G401 (cell line): ENCODE data around the gene NSUN3. TPM values are rescaled to one million over a fixed set of nuclear protein-coding genes. Genes with fewer than 3 reads are reported as not detected.

Experiments used
- DNase-seq: peaks from one replicate; pipeline ENCODE4 v3.0.0-alpha.2; 2015; ENCODE audit warnings: low spot score
- in situ Hi-C: cut with HindIII; loops from 2 replicates; pipeline ENCODE4 v1.10.0; 2016; ENCODE audit warnings: low sequenced_read_pairs, mixed read lengths
- total RNA-seq: library from RNA; depleted of rRNA; stranded (reverse); fragments of >200 nt; shearing (Covaris generic); gene quantifications from 2 replicates; pipeline ENCODE4 v1.2.3, GENCODE V29; 2014; rRNA removed

The NSUN3 gene
- total RNA-seq, 1 experiment from 2014 or later, result 11.0 TPM

GRCh38 chr3:94172695-94173310, 109.9 kb downstream of the NSUN3 start:
- in situ Hi-C loops, result no loop called here
- no peak for DNase-seq

- in situ Hi-C loops, result no loop called here
- no peak for DNase-seq
Measured at GRCh38 chr3:94173673-94174434, 111.0 kb downstream of the NSUN3 start.

- in situ Hi-C loops, result no loop called here
- no peak for DNase-seq
Measured at GRCh38 chr3:94175677-94176076, 112.8 kb downstream of the NSUN3 start.

- in situ Hi-C loops, result no loop called here
- no peak for DNase-seq
Measured at GRCh38 chr3:94176988-94177745, 114.3 kb downstream of the NSUN3 start.

Other genes with a start within 250 kb of the NSUN3 start
- 8.9 and 13.7 TPM in 2 replicates for gene PROS1, start 89.2 kb upstream of the NSUN3 start, total RNA-seq
- 9.7 and 21.6 TPM in 2 replicates for gene ARL13B, start 82.9 kb upstream of the NSUN3 start, total RNA-seq
- not detected in 2 replicates for gene STX19, start 34.5 kb upstream of the NSUN3 start, total RNA-seq
- 0.31 and 0.81 TPM in 2 replicates for gene DHFR2, start 145 bp upstream of the NSUN3 start, total RNA-seq